HepG2 (cell line): Measurements from ENCODE around the gene PRDX2. TPM values are rescaled to one million over a fixed set of nuclear protein-coding genes. Genes with fewer than 3 reads are reported as not detected.

ENCODE experiments used
- AGO2 ChIP-seq: fragments of 200-400 bp; formaldehyde crosslinking; optimal IDR thresholded peaks from 2 replicates; pipeline ENCODE3; 2017; ENCODE audit warnings: mild to moderate bottlenecking, low read depth, low read length, moderate library complexity
- ATF7-NPFF ChIP-seq: sonication (generic); formaldehyde crosslinking; IDR thresholded peaks from 2 replicates; pipeline ENCODE4 v1.8.1; 2023; ENCODE audit warnings: mild to moderate bottlenecking, low read depth, missing genetic modification reagents, moderate library complexity
- KLF9 ChIP-seq: IDR thresholded peaks from 2 replicates; pipeline ENCODE4 v1.6.1; 2016; ENCODE audit warnings: low read depth
- MXD1 ChIP-seq: sonication (generic); formaldehyde crosslinking; IDR thresholded peaks from 2 replicates; pipeline ENCODE4 v1.4.0; 2020; ENCODE audit warnings: mild to moderate bottlenecking, missing genetic modification reagents
- MZF1 ChIP-seq: sonication (generic); formaldehyde crosslinking; IDR thresholded peaks from 2 replicates; pipeline ENCODE4 v1.8.1; 2023; ENCODE audit warnings: mild to moderate bottlenecking, missing genetic modification reagents, borderline replicate concordance
- NCOA5 ChIP-seq: sonication (generic); formaldehyde crosslinking; IDR thresholded peaks from 2 replicates; pipeline ENCODE4 v1.4.0; 2020; ENCODE audit warnings: missing genetic modification reagents
- NR0B2 ChIP-seq: sonication (generic); formaldehyde crosslinking; IDR thresholded peaks from 2 replicates; pipeline ENCODE4 v1.4.0; 2020; ENCODE audit warnings: mild to moderate bottlenecking, missing genetic modification reagents
- PHF20 ChIP-seq: sonication (generic); formaldehyde crosslinking; IDR thresholded peaks from 2 replicates; pipeline ENCODE4 v1.5.0; 2020; ENCODE audit warnings: mild to moderate bottlenecking, missing genetic modification reagents
- REPIN1 ChIP-seq: sonication (generic); formaldehyde crosslinking; IDR thresholded peaks from 2 replicates; pipeline ENCODE4 v1.8.0; 2022; ENCODE audit warnings: missing genetic modification reagents, low read depth, mild to moderate bottlenecking, borderline replicate concordance
- SKIL ChIP-seq: sonication (generic); formaldehyde crosslinking; IDR thresholded peaks from 2 replicates; pipeline ENCODE4 v1.8.0; 2022; ENCODE audit warnings: missing genetic modification reagents, mild to moderate bottlenecking, moderate library complexity, borderline replicate concordance
- SRSF4 ChIP-seq: fragments of 200-400 bp; formaldehyde crosslinking; IDR thresholded peaks from one replicate; pipeline ENCODE4 v1.6.1; 2018; ENCODE audit warnings: mild to moderate bottlenecking, low read depth, low read length, moderate library complexity; ENCODE audit not compliant: poor library complexity, severe bottlenecking
- ZKSCAN8 ChIP-seq: IDR thresholded peaks from 2 replicates; pipeline ENCODE4 v1.6.1; 2016; ENCODE audit warnings: borderline replicate concordance, missing genetic modification reagents, missing compliant biosample characterization
- ZNF124 ChIP-seq: sonication (generic); formaldehyde crosslinking; IDR thresholded peaks from 2 replicates; pipeline ENCODE4 v1.4.0; 2020; ENCODE audit warnings: missing genetic modification reagents
- ZNF646 ChIP-seq: sonication (generic); formaldehyde crosslinking; IDR thresholded peaks from 2 replicates; pipeline ENCODE4 v1.9.0; 2021; ENCODE audit warnings: mild to moderate bottlenecking, missing genetic modification reagents
- ZNF746 ChIP-seq: sonication (generic); formaldehyde crosslinking; IDR thresholded peaks from 2 replicates; pipeline ENCODE4 v1.8.0; 2022; ENCODE audit warnings: mild to moderate bottlenecking, missing genetic modification reagents
- ZNF768 ChIP-seq: sonication (generic); formaldehyde crosslinking; IDR thresholded peaks from 2 replicates; pipeline ENCODE4 v1.4.0; 2020; ENCODE audit warnings: missing genetic modification reagents
- ZNF773 ChIP-seq: sonication (generic); formaldehyde crosslinking; IDR thresholded peaks from 2 replicates; pipeline ENCODE4 v1.4.0; 2020; ENCODE audit warnings: missing genetic modification reagents, borderline replicate concordance
- ZNF790 ChIP-seq: sonication (generic); formaldehyde crosslinking; IDR thresholded peaks from 2 replicates; pipeline ENCODE4 v1.8.0; 2022; ENCODE audit warnings: missing genetic modification reagents, mild to moderate bottlenecking, borderline replicate concordance
- ZNF83 ChIP-seq: sonication (generic); formaldehyde crosslinking; IDR thresholded peaks from 2 replicates; pipeline ENCODE4 v1.4.0; 2020; ENCODE audit warnings: missing genetic modification reagents, mild to moderate bottlenecking, borderline replicate concordance
- polyA plus RNA-seq, 8 experiments: library from polyadenylated mRNA; depleted of rRNA in 3 of 8; stranded (reverse) in 7 of 8; unstranded in 1 of 8; fragments of >200 nt; fragmentation: Illumina TruSeq in 4 of 8; extraction: Trizol in 4 of 8; gene quantifications; 2 replicates each; pipeline versions ENCODE4 v1.2.1 to v1.2.3, GENCODE V29; 2011 to 2016; ENCODE audit warnings: low read depth in 4 of 8, missing spikeins in 1 of 8, mixed read lengths in 1 of 8; ENCODE audit not compliant: insufficient read depth in 1 of 8
- total RNA-seq, 5 experiments: library from RNA; depleted of rRNA; stranded (reverse); fragments of >200 nt; fragmentation: Illumina TruSeq; extraction: Trizol; gene quantifications; 2 replicates each; pipeline ENCODE4 v1.2.3, GENCODE V29; 2016; ENCODE audit warnings: low read depth in 1 of 5

PRDX2 gene
- total and polyA plus RNA-seq, 2 of the 13 experiments (the other 11 are each of a cell fraction or from before 2014, with no cell fraction given), result 218 to 381 TPM

GRCh38 chr19:12792051-12792852 is 9.3 kb downstream of the PRDX2 start (continued):
- TF ChIP-seq REPIN1 (peak; percentile 38; the same call in 1 of the 2 replicates), MZF1 (peak; percentile 79; the same call in 1 of the 2 replicates), ZNF124 (no peak), ZNF773 (CRISPR knock-in tag) (peak; percentile 45; the same call in 1 of the 2 replicates), NCOA5 (CRISPR knock-in tag) (0 out of 2 replicates have a peak, but pooled peaks have one; percentile 35), ZNF746 (CRISPR knock-in tag) (peak; percentile 77), NR0B2 (CRISPR knock-in tag) (peak; percentile 90), SKIL (CRISPR knock-in tag) (0 out of 2 replicates have a peak, but pooled peaks have one; percentile 18), ZNF646 (CRISPR knock-in tag) (no peak), ZNF790 (peak; percentile 89; the same call in 1 of the 2 replicates), ZKSCAN8 (no peak; the same call in 1 of the 2 replicates), ATF7-NPFF (peak; percentile 86), ZNF83 (CRISPR knock-in tag) (peak; percentile 46; the same call in 1 of the 2 replicates), PHF20 (CRISPR knock-in tag) (peak; percentile 66), KLF9 (CRISPR knock-in tag) (peak; percentile 76; the same call in 1 of the 2 replicates), SRSF4 (no peak), ZNF768 (CRISPR knock-in tag) (0 out of 2 replicates have a peak, but pooled peaks have one; percentile 21), AGO2 (peak; percentile 40), MXD1 (CRISPR knock-in tag) (peak; percentile 89)
